GM10266 (cell line): ENCODE measurements around the gene SLC5A9.

ENCODE experiments used
- DNase-seq: peaks from one replicate; pipeline ENCODE4 v3.0.0; 2012; ENCODE audit errors: extremely low spot score
- TF ChIP-seq, protein P1 (sequence below): IDR thresholded peaks from 2 replicates; pipeline ENCODE4 v1.5.1; 2012; ENCODE audit warnings: mild to moderate bottlenecking, low read depth; ENCODE audit not compliant: control insufficient read depth, insufficient read depth; ENCODE audit errors: missing control alignments

The SLC5A9 gene

DNA sequence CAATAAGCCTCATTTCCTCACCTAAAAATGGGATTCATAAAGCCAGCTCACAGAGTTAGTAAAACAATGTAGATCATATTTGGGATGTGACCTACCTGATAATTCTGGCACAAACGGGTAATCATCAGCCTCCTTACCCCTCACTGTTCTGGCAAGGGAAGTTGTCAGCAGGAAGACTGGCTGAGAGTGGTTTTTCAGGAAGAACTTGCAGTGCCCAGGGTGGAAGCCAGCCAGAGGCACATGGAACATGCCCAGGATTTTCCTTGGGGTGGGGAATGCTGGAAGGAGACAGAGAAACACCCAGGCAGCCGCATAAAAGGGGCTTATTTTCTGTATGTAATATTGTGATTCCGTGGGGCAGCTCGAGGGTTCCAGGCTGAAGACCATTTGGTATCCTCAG, 7.7 kb upstream of the SLC5A9 start:
- TF ChIP-seq, protein P1, sequence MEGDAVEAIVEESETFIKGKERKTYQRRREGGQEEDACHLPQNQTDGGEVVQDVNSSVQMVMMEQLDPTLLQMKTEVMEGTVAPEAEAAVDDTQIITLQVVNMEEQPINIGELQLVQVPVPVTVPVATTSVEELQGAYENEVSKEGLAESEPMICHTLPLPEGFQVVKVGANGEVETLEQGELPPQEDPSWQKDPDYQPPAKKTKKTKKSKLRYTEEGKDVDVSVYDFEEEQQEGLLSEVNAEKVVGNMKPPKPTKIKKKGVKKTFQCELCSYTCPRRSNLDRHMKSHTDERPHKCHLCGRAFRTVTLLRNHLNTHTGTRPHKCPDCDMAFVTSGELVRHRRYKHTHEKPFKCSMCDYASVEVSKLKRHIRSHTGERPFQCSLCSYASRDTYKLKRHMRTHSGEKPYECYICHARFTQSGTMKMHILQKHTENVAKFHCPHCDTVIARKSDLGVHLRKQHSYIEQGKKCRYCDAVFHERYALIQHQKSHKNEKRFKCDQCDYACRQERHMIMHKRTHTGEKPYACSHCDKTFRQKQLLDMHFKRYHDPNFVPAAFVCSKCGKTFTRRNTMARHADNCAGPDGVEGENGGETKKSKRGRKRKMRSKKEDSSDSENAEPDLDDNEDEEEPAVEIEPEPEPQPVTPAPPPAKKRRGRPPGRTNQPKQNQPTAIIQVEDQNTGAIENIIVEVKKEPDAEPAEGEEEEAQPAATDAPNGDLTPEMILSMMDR, result no peak
- no peak for DNase-seq

DNA sequence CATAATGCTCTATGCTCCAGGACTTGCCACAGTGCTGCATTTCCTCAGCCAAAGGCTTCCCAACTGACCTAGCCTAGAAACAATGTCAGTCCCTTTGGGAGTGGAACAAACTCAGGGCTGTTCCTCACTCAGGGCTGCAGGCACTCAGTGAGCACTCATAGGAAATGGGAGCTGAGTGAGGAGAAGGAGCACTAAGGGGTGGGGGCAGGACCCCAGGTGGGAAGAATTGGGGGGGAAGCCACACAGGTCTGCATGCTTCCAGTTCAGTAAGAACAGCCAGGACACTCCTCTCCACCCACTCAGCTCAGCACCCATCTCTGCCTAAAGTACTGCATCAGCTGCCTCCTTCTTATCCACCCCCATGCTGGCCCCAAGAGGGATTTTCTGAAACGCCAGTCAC, 7.3 kb upstream of the SLC5A9 start:
- DNase-seq, result no peak
- TF ChIP-seq, protein P1, result no peak

DNA sequence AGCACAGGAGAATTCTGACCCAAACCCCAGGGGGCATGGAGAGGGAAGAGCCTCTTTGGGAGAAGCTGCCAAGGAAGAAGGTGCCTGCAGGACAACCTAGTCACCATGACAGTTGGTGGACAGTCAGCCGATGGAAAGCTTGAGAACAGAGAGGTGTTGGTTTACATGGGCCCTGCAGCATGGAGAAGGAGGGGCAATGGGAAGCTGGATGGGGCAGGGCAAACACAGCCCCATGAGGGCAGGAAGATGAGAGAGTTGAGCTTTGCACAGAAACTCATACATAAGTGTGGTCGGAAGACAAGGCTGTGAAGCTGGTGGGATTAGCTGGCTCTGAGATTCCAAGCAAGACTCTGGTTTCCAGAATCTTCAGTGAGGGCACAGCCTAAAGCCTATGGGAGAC, 6.6 kb upstream of the SLC5A9 start:
- no peak for DNase-seq
- TF ChIP-seq, protein P1, result no peak

DNA sequence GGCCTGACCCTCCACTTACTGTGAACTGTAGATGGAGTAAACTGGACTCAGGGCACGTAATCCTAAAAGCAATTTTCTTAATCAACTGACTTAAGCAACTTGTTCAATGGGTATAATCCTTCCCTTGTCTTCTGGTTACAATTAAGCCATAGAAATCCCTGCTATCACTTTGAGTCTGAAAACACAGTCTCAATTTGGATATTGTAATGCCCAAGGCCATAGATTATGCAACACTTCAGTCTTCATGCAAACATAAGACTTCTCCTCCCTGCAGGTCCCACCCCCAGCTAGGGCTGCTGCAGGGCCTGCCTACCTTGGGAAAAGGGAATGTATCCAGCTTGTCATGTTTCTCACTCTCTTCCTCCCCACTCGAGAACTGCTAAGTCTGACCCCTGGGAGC, 6.2 kb upstream of the SLC5A9 start:
- TF ChIP-seq, protein P1, result no peak
- no peak for DNase-seq

DNA sequence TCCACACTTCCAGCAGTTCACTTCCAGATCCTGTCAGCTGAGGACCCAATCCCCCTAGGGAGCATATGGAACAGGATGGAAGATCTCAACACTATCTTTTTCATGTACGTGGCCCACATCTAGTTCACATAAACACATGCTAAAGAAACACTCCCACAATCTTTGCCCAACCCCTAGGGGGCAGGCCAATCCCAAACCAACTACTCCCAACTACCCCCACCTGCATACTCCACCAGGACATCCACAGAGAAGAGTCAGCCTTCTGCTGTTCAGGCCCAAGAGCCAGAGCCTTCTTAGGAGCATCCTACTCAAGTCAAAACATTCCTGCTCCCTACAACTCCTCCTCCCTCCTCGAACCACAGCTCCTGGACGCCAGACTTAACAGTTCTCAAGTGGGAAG, 5.6 kb upstream of the SLC5A9 start:
- DNase-seq, result no peak
- TF ChIP-seq, protein P1, result no peak

DNA sequence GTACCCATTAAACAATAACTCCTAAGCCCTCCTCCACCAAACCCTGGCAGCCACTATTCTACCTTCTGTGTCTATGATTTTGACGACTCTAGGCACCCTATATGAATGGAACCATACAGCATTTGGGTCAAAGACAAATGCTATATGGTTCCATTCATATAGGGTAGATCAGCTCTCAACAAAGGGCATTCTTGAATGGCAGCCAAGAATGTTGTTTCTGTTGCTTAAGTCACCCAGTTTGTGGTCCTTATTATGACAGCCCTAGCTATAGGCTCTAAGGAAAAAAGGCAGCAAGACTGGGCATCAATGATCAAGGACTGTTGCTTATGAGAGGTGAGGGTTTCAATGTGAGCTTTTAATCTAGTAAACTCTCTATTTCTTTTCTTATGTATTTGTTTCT, 4.7 kb upstream of the SLC5A9 start:
- no peak for DNase-seq
- TF ChIP-seq, protein P1, result no peak

DNA sequence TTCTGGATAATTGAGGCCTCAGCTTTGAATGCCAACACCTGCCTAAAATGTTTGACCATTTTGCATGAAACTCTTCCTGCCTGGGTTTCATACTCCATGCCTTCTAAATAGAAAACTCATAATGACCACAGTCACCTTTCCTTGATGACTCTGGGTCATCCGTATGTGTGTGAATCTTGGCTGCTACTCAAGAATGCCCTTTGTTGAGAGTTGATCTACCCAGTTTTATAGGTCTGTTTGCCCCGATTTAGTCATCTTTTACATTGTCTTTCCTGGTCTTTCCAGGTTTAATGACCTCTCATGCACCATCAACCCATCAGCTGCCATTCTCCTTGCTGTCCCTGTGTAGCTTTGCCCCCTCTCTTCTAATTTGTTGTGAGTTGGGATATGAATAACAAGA, 2.7 kb upstream of the SLC5A9 start:
- DNase-seq, result no peak
- TF ChIP-seq, protein P1, result no peak
